Adrenal gland (tissue), 5 donors: ENCODE measurements around the gene CTNND2.

Experiments used
- CTCF ChIP-seq, 6 experiments: fragments of 450-650 bp in 4 of 6; fragments of 200-600 bp in 2 of 6; sonication (generic) in 1 of 6; IDR thresholded peaks; 1 replicate in 5 of 6; 2 replicates in 1 of 6; pipeline versions ENCODE4 v1.5.1 to v1.8.0; 2016 to 2021; ENCODE audit warnings: antibody characterized with exemption in 6 of 6, mild to moderate bottlenecking in 2 of 6, moderate library complexity in 1 of 6
- POLR2A ChIP-seq, 2 donors: fragments of 450-650 bp; IDR thresholded peaks; one replicate each; pipeline ENCODE4 v1.6.1; 2017; ENCODE audit warnings: antibody characterized with exemption in 2 of 2, mild to moderate bottlenecking in 2 of 2, moderate library complexity in 1 of 2
- donor health status: DM: no; HTN: no; CAD: no.

- TF ChIP-seq POLR2A (IDR thresholded peaks at IDR 0.05): no peak
- no peak for TF ChIP-seq CTCF (IDR thresholded peaks at IDR 0.05)
Observed at GRCh38 chr5:11069041-11069440, 835.2 kb downstream of the CTNND2 start.
